Measurements from ENCODE around the gene HSPA1B.
A peak's percentile ranks its signal among the peaks of the same experiment; 100 is the strongest.
"Not testable (repeated sequence)": the region's sequence is repeated elsewhere in the genome, so short reads cannot be mapped to it uniquely, and the experiment has no call there.

Gene HSPA1B

DNA sequence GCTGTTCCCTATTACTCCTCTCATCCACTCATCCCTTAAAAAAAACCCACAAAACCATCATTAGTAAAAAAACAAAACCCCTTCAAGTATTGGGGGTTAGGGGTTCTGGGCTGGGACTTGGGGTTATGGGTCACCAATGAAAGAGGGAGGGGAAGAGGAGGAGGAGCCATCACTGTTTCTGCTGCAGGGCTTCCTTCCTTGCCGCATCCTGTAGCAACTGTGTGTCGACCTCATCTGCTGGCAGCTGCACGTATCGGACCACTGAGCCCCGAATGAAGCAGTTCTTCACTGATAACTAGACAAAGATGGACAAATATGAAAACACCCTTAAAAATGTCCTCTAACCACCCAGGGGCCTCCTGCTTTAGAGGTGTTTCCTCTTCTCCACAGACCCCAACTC lies 29.9 kb upstream of the HSPA1B start:
- DNase-seq (ENCODE audit: low read depth in 2 of 2), result no peak

DNA sequence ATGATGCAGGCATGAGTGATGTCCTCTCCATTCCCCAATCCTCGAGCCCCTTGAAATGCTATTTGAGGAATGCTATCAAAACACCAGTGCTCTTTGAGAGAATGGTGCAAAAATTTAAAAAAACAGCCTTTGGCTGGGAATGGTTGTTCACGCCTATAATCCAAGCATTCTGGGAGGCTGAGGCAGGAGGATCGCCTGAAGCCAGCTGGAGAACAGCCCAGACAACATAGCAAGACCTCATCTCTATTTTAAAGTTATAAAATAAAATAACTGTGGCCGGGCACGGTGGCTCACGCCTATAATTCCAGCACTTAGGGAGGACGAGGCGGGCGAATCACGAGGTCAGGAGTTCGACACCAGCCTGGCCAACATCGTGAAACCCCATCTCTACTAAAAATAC lies 27.8 kb upstream of the HSPA1B start:
- no peak for DNase-seq (ENCODE audit: low read depth in 2 of 2)

DNA sequence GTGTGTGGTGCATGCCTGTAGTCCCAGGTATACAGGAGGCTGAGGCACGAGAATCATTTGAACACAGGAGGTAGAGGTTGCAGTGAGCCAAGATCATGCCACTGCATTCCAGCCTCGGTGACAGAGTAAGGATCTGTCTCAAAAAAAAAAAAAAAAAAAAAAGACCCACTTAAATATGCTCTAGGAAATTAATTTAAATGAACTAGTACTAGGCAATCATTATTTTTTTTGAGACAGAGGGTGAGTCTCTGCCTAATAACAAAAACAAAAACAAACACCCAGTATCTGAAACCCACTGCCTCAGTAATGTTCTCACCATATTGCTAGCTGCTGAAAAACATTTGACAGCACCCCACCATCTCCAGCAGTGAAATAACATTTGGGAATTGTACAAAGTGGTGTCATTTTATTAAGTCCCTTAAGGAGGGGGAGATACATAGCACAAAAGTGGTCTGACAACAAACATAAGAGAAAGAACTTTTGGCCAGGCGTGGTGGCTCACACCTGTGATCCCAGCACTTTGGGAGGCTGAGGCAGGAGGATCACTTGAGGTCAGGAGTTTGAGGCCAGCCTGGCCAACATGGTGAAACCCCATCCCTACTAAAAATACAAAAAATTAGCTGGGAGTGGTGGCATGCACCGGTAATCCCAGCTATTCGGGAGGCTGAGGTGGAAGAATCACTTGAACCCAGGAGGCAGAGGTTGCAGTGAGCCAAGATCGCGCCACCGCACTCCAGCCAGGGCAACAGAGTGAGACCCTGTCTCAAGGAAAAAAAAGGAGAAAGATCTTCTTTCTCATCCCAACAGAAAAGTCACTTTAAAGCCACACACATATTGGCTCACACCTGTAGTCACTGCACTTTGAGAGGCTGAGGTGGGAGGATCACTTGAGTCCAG lies 26.3 kb upstream of the HSPA1B start:
- DNase-seq (ENCODE audit: low read depth in 2 of 2), result not testable (repeated sequence)

DNA sequence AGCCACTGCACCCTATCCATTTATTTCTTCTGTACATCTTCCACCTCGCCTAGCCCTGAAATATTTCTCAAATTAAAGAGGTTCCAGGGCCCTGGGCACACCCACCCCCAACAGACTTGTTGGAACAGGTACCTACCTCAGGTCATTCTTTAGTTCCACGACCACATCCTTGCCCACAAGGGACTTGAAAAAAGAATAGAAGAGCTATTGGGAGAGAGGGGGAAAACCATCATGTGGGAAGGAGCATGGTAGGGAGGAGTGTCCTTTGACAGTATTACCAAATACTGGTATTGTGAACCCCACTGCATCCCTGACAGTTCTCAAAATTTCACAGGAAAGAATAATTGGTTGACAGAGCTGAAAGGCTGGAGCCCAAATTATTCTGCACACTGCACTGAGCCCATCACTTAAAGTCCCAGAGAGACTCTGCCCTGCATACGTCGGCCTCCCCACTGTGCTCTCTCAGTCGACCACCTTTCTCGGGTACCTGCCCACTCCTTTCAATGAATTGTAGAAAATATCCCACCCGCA lies 21.5 kb upstream of the HSPA1B start:
- no peak for DNase-seq (ENCODE audit: low read depth in 2 of 2)

DNA sequence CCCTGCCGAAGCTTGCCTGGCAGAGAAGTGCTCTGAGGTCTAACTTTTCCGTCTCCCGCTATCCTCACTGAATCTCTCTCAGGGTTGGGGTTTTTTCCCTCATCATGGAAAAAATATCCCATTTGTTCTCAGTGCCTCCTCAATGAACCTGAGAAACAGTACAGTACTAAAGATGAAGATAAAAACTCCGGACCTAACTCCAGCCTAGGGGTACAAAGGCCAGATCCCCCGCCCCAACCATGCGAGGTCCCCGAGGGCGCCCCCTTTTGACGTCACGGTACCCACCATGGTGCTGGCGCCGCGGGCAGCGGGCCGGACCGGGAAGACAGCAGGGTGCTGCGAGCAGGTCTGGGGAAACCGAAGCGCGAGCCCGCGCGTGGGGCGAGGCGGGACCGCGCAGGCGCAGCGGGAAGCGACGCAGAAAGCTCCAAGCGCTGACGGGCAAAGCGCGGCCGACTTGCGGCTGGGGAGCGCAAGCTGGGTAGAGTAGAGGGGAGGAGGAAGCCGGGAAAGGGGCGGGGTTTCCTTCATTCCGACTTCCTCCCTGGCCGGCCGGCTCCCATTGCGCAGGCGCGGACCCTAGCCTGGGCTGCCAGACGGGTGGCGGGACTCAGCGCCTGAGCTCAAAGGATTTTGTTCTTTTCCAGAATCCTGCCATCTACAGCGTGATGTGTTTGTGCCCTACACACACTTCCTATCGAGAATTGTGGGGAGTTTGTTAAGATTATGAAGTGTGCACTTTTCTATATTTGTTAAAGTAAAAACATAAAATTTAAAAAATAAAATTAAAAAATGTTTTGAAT lies 20.9 kb upstream of the HSPA1B start, which contains the start of gene LSM2:
Gene LSM2 (minus strand): TSS at position 497 of the 803 bp plus-strand sequence. CDS start 209 bp downstream, at position 288.
- peak; percentile 95 to 97 for DNase-seq (ENCODE audit: low read depth in 2 of 2)

DNA sequence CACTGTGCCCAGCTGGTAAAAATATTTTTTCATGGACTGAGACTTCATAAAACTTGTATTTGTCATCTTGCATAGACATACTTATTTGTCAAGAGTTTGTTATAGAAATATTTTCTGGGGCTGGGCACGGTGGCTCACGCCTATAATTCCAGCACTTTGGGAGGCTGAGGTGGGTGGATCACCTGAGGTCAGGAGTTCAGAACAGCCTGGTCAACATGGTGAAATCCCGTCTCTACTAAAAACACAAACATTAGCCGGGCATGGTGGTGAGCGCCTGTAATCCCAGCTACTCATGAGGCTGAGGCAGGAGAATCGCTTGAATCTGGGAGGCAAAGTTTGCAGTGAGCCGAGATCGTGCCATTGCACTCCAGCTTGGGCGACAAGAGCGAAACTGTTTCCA lies 18.9 kb upstream of the HSPA1B start:
- not testable (repeated sequence) for DNase-seq (ENCODE audit: low read depth in 2 of 2)

DNA sequence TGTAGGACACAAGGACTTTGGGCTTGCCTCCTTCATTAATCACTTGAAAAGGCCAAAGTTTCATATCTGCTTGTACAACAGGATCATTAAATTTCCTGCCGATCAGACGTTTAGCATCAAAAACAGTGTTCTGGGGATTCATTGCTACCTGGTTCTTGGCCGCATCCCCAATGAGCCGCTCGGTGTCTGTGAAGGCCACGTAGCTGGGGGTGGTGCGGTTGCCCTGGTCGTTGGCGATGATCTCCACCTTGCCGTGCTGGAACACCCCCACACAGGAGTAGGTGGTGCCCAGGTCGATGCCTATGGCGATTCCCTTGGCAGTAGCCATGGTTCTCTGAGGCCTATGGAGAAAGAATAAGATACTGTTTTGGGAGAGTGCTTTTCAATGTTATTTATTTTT lies 15.9 kb upstream of the HSPA1B start:
- no peak for DNase-seq (ENCODE audit: low read depth in 2 of 2)

DNA sequence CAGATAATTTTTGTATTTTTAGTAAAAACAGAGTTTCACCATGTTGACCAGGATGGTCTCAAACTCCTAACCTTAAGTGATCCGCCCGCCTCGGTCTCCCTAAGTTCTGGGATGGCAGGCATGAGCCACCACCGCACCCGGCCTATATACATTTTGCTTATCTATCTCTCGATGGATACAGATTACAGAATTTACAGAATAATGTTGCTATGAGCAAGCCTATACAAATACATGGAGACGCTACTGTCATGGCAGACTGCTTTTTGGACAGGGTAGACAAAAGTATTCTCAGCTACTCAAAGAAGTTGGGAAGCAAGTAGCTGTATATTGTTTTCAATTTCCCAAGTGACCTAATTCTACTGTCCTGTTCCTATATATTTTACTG lies 14.1 kb upstream of the HSPA1B start:
- no peak for DNase-seq (ENCODE audit: low read depth in 2 of 2)

DNA sequence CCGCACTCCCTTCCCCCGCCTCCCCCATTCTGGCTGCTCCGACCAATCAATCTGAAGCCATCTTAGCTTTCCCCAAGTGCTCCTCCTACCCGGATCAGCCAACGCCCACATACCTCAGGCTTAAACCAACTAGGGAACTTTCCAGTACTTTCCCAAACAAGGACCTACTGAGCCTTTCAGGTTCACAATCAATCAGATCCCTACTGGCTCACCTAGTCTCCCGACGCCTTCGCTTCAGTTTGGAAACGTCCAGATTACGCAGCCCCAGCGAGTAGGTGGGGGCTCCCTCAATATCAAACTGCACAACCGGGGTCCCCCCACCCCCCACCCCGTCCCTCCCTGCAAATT lies 12.9 kb upstream of the HSPA1B start:
- DNase-seq (ENCODE audit: low read depth in 2 of 2), result no peak

DNA sequence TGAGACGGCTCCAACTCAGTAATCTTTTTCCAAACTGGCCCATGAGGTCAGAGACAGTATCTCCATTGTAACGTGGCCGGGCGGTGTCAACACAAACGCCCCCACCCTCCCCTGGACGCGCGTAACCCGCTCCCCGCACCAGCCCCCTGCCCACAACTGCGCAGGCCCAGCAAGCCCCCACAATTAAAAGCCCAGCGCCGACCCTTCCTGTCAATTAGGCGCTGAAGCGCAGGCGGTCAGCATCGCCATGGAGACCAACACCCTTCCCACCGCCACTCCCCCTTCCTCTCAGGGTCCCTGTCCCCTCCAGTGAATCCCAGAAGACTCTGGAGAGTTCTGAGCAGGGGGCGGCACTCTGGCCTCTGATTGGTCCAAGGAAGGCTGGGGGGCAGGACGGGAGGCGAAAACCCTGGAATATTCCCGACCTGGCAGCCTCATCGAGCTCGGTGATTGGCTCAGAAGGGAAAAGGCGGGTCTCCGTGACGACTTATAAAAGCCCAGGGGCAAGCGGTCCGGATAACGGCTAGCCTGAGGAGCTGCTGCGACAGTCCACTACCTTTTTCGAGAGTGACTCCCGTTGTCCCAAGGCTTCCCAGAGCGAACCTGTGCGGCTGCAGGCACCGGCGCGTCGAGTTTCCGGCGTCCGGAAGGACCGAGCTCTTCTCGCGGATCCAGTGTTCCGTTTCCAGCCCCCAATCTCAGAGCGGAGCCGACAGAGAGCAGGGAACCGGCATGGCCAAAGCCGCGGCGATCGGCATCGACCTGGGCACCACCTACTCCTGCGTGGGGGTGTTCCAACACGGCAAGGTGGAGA lies 12.3 kb upstream of the HSPA1B start, which contains the start of the genes HSPA1A and HSPA1L:
Gene HSPA1A (plus strand): TSS at position 519 of the 814 bp plus-strand sequence. CDS start 214 bp downstream, at position 733.
Gene HSPA1L (minus strand): TSS at position 259 of the 814 bp plus-strand sequence. CDS start 3,311 bp downstream, outside the sequence.
- no peak for DNase-seq (ENCODE audit: low read depth in 2 of 2)

DNA sequence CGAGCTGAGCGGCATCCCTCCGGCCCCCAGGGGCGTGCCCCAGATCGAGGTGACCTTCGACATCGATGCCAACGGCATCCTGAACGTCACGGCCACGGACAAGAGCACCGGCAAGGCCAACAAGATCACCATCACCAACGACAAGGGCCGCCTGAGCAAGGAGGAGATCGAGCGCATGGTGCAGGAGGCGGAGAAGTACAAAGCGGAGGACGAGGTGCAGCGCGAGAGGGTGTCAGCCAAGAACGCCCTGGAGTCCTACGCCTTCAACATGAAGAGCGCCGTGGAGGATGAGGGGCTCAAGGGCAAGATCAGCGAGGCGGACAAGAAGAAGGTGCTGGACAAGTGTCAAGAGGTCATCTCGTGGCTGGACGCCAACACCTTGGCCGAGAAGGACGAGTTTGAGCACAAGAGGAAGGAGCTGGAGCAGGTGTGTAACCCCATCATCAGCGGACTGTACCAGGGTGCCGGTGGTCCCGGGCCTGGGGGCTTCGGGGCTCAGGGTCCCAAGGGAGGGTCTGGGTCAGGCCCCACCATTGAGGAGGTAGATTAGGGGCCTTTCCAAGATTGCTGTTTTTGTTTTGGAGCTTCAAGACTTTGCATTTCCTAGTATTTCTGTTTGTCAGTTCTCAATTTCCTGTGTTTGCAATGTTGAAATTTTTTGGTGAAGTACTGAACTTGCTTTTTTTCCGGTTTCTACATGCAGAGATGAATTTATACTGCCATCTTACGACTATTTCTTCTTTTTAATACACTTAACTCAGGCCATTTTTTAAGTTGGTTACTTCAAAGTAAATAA lies 10.2 kb upstream of the HSPA1B start:
- DNase-seq (ENCODE audit: low read depth in 2 of 2), result not testable (repeated sequence)

DNA sequence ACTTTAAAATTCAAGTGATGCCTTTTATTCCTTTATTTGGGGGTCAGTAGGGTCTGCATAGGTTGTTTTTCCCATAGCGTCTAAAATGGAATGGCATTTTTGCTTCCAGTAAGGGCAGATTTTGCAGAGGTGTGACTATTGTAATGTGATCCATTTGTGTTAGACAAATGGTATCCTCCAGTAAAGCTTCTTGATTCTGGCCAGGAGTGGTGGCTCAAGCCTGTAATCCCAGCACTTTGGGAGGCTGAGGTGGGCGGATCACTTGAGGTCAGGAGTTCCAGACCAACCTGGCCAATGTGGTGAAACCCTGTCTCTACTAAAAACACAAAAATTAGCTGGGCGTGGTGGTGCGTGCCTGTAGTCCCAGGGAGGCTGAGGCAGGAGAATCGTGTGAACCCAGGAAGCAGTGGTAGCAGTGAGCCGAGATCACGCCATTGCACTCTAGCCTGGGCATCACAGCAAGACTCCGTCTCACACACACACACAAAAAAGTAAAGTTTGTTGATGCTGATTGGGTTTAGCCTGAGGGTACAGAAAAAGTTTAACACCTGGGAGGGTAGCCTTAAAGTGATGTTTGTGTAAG lies 9.5 kb upstream of the HSPA1B start:
- not testable (repeated sequence) for DNase-seq (ENCODE audit: low read depth in 2 of 2)

DNA sequence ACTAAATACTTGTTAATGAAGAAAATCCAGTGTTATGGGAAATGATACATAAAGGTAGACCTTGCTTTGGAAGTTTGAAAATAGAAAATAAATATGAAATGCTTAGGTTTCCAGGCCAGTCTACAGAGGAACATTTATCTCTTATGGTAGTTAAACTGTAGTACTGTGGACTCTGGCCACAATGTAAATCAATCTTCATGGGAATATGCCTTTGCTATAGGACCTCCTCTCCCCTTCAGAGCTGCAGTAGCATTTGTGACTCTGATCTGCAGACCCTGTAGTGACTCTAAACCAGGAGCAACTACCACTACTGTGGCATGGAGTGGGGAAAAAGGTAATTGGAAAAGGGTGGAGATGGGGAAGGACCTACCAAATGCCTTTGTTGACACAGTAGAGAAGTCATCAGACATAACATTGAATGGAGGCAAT lies 7.7 kb upstream of the HSPA1B start:
- DNase-seq (ENCODE audit: low read depth in 2 of 2), result no peak

DNA sequence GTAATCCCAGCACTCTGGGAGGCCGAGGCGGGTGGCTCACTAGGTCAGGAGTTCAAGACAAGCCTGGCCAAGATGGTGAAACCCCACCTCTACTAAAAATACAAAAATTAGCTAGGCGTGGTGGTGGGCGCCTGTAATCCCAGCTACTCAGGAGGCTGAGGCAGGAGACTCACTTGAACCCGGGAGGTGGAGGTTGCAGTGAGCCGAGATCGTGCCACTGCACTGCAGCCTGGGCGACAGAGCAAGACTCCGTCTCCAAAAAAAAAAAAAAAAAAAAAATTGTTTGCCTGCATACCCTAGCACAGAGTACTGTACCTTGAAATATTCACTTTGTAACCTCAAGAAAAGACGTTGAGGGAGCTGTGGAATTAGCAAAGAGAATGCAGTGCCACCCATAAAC lies 7.1 kb upstream of the HSPA1B start:
- not testable (repeated sequence) for DNase-seq (ENCODE audit: low read depth in 2 of 2)

DNA sequence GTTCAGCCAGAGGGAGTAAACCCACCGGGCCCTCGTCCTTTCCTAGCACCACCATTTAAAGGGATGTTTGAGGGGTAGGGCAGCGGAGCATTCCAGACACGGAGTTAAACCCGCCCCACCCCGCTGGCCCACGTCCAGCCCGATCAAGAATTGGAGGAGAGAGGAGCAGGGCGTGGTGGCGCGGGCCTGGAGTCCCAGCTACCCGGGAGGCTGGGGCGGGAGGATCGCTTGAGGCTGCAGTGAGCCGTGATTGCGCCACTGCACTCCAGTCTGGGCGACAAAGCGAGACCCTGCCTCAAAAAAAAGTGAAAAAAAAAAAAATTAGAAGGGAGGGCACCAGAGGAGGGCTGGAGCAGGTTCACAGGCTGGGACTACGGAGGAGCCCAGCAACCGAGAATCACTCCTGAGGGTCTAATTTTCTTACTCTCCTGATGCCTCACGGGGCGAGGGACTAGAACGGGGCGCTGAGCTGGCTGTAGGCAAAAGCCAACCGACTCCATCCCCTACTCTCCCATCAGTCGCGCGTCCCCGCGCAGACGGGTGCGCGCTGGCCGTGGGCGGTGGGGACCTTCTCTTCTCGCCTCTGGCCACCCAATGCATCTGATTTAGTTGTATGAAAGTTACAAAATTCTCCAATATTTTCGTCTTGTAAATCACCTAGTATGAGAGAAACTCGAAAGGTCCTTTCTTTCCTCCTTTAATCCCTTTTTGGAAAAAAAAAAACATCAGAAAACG lies 6.1 kb upstream of the HSPA1B start:
- peak in 1 of 2 donors; percentile 73 for DNase-seq (ENCODE audit: low read depth in 2 of 2)

DNA sequence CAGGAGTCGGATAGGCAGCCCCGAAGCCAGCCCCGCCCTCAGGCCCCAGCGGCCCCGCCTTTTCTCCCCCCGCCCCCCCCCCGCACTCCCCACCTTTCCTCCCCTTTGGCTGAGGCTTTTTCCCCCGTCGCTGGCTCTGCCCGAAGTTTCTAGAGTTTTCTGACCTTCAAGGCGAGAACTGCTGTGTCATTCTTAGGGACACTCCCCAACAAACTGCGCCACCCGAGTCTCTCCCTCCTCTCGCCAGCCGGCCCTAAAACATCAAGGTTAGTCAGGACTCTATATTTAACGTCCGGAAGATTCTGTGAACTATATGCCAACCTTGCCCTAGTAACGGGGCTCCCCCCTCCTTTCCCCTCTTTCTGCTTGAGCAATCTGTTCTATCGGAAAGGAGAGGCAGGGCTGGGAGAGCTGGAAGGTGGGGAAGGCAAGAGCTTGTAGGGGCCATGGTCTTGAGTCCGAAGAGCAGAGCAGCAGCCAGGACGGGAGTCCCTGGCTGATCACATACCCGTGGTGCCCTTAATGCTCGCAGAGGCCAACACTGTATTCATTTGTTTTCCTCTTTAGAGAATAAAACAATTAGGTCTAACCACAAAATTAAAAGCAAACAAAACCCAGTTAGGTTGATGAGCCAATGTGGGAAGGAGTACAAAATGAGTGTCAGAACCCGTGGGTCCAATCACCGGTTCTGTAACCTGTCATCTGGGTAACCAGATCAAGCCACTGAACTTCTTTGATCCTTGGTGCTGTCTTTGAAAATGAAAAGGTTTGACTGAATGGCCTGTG lies 5.3 kb upstream of the HSPA1B start:
- no peak for DNase-seq (ENCODE audit: low read depth in 2 of 2)

DNA sequence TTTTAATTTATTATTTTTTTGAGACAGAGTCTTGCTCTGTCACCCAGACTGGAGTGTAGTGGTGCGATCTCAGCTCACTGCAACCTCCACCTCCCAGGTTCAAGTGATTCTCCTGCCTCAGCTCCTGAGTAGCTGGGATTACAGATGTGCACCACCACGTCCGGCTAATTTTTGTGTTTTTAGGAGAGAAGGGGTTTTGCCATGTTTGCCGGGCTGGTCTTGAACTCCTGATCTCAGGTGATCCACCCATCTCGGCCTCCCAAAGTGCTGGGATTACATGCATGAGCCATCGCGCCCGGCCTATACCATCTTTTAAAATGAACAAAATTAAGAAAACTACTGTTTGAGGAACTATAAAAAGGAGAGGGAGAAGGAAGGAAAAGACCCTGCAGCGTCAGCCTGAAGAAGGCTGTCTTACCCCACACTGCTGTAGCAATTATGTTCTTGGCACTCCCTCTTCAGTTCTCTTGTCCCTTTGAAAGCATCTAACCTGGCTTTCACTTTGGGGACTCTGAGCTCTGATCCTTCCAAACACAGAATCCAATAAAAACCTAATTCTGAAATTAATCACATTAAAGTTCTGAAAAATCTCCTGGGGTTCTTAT lies 3.8 kb upstream of the HSPA1B start:
- DNase-seq (ENCODE audit: low read depth in 2 of 2), result not testable (repeated sequence)

DNA sequence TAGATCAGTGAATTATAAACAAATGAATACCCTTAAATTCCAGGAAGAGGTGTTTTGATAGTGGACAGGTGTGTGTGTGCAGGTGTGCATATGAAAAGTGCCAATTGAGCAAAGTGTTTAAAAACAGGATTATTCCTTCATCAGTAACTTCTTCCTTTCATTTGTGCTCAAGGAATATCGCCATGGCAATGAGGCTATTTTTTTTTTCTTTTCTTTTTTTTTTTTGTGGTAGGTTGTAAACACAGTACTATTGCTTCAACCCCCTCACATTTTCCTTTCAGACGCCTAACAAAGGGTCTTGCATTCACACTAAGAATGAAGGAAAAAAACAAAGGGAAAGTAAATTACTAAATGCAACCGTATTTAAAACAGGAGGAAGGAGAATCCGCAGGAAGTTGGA lies 2.0 kb upstream of the HSPA1B start:
- no peak for DNase-seq (ENCODE audit: low read depth in 2 of 2)

Measured in stimulated activated CD4-positive, alpha-beta T cell treated with anti-CD3 and anti-CD28 coated beads, Interleukin-15, amount 100 ng/mL, for 48 hours (primary cell).